H1 (cell line): ENCODE results near the gene CLEC10A. TPM values are rescaled to one million over a fixed set of nuclear protein-coding genes. Genes with fewer than 3 reads are reported as not detected.
"Not testable (repeated sequence)": the region's sequence is repeated elsewhere in the genome, so short reads cannot be mapped to it uniquely, and the experiment has no call there.

Experiments
- CTCF ChIA-PET: fragments of 300-600 bp; sonication (Branson Sonifier 250); formaldehyde crosslinking; loops from one replicate; lab custom pipeline; 2021; ENCODE audit not compliant: partially characterized antibody; lab: Charles Lee
- POLR2A ChIA-PET: fragments of 300-600 bp; sonication (Branson Sonifier 250); formaldehyde crosslinking; loops from one replicate; lab custom pipeline; 2021; ENCODE audit warnings: inconsistent platforms; ENCODE audit not compliant: partially characterized antibody; lab: Charles Lee
- DNase-seq, 2 experiments: peaks; one replicate each; pipeline versions ENCODE4 v3.0.0 to v3.0.0-alpha.2; 2010 to 2022; ENCODE audit warnings: low spot score in 2 of 2, low read depth in 1 of 2, mixed read lengths in 1 of 2
- FAIRE-seq: peaks from 2 replicates; lab custom pipeline; 2011; peaks lifted over from hg19 to GRCh38; lab: Jason Lieb, UNC
- H2AFZ ChIP-seq: 2 replicates; pipeline ENCODE4 v1.8.1; 2012; ENCODE audit warnings: low read length, inconsistent platforms
- H2AK5ac ChIP-seq: 2 replicates; pipeline ENCODE4 v1.6.1; 2013; ENCODE audit warnings: low read depth, low read length
- H2BK120ac ChIP-seq: replicated peaks from 2 replicates; pipeline ENCODE3; 2013; ENCODE audit warnings: low read depth, low read length, inconsistent platforms
- H2BK12ac ChIP-seq: 2 replicates; pipeline ENCODE4 v1.6.1; 2013; ENCODE audit warnings: low read depth, low read length
- H2BK15ac ChIP-seq: 2 replicates; pipeline ENCODE4 v1.6.1; 2013; ENCODE audit warnings: low read length
- H2BK20ac ChIP-seq: 2 replicates; pipeline ENCODE4 v1.6.1; 2013; ENCODE audit warnings: low read length
- H2BK5ac ChIP-seq: 2 replicates; pipeline ENCODE4 v1.6.1; 2013; ENCODE audit warnings: low read depth, low read length
- H3K14ac ChIP-seq: 2 replicates; pipeline ENCODE4 v1.6.1; 2013; ENCODE audit warnings: inconsistent platforms; ENCODE audit not compliant: insufficient read length
- H3K18ac ChIP-seq: 2 replicates; pipeline ENCODE4 v1.6.1; 2013; ENCODE audit warnings: low read length; ENCODE audit errors: extremely low read depth
- H3K23ac ChIP-seq: 2 replicates; pipeline ENCODE4 v1.6.1; 2013; ENCODE audit warnings: inconsistent platforms; ENCODE audit not compliant: insufficient read length
- H3K23me2 ChIP-seq: 2 replicates; pipeline ENCODE4 v1.6.1; 2013; ENCODE audit warnings: low read depth, low read length
- H3K27ac ChIP-seq: 2 replicates; pipeline ENCODE4 v1.6.1; 2011; ENCODE audit warnings: low read depth, low read length, inconsistent platforms
- H3K27me3 ChIP-seq, 4 experiments: replicated peaks in 1 of 4; 1 replicate in 1 of 4; 2 replicates in 3 of 4; pipeline versions ENCODE4 v1.6.1 to v1.8.1; 2011 to 2013; ENCODE audit warnings: low read length in 3 of 4, mild to moderate bottlenecking in 3 of 4, inconsistent platforms in 2 of 4, mixed read lengths in 2 of 4, moderate library complexity in 1 of 4; ENCODE audit not compliant: control insufficient read depth in 3 of 4, insufficient read depth in 3 of 4; ENCODE audit errors: extremely low read depth in 1 of 4
- H3K36me3 ChIP-seq, 4 experiments: 2 replicates each; pipeline versions ENCODE4 v1.6.1 to v1.8.1; 2011 to 2013; ENCODE audit warnings: mild to moderate bottlenecking in 4 of 4, low read length in 3 of 4, moderate library complexity in 2 of 4, control low read depth in 1 of 4, inconsistent platforms in 1 of 4; ENCODE audit not compliant: insufficient read depth in 4 of 4, control insufficient read depth in 2 of 4
- H3K4ac ChIP-seq: replicated peaks from 2 replicates; pipeline ENCODE3; 2013; ENCODE audit warnings: low read length, low read depth, mixed read lengths, inconsistent platforms; ENCODE audit not compliant: insufficient read length
- H3K4me1 ChIP-seq, 4 experiments: replicated peaks in 1 of 4; 1 replicate in 1 of 4; 2 replicates in 3 of 4; pipeline versions ENCODE4 v1.6.1 to v1.8.1; 2011 to 2013; ENCODE audit warnings: low read length in 3 of 4, inconsistent platforms in 2 of 4, mixed read lengths in 1 of 4; ENCODE audit not compliant: insufficient read depth in 4 of 4, control insufficient read depth in 3 of 4
- H3K4me2 ChIP-seq, 2 experiments: 2 replicates each; pipeline versions ENCODE4 v1.6.1 to v1.8.1; 2011 to 2013; ENCODE audit warnings: low read depth in 2 of 2, low read length in 2 of 2, control low read depth in 1 of 2, inconsistent platforms in 1 of 2, mild to moderate bottlenecking in 1 of 2; ENCODE audit not compliant: insufficient read depth in 1 of 2
- H3K4me3 ChIP-seq, 4 experiments: fragments of 200-600, 300-600 bp in 1 of 4; sonication (generic), shearing (Covaris generic), sonication (Bioruptor Twin) in 1 of 4; 2 replicates each; pipeline versions ENCODE4 v1.5.1 to v1.8.1; 2011 to 2016; ENCODE audit warnings: low read length in 4 of 4, low read depth in 3 of 4, control low read depth in 2 of 4, inconsistent platforms in 2 of 4, mild to moderate bottlenecking in 2 of 4, mixed read lengths in 1 of 4, moderate library complexity in 1 of 4; ENCODE audit not compliant: insufficient read depth in 2 of 4; ENCODE audit errors: extremely low read depth in 1 of 4
- H3K56ac ChIP-seq: replicated peaks from 2 replicates; pipeline ENCODE3; 2013; ENCODE audit warnings: low read depth, mild to moderate bottlenecking, mixed read lengths, low read length, inconsistent platforms; ENCODE audit not compliant: insufficient read length
- H3K79me1 ChIP-seq: 2 replicates; pipeline ENCODE4 v1.6.1; 2013; ENCODE audit warnings: low read depth, low read length, control low read depth
- H3K79me2 ChIP-seq, 2 experiments: 2 replicates each; pipeline versions ENCODE4 v1.6.1 to v1.8.1; 2012 to 2013; ENCODE audit warnings: low read length in 2 of 2, mild to moderate bottlenecking in 2 of 2, inconsistent platforms in 1 of 2; ENCODE audit not compliant: insufficient read depth in 2 of 2, control insufficient read depth in 1 of 2
- H3K9ac ChIP-seq, 4 experiments: replicated peaks in 1 of 4; 1 replicate in 1 of 4; 2 replicates in 3 of 4; pipeline versions ENCODE4 v1.6.1 to v1.8.1; 2011 to 2013; ENCODE audit warnings: low read depth in 3 of 4, low read length in 3 of 4, control low read depth in 2 of 4, mild to moderate bottlenecking in 2 of 4, moderate library complexity in 2 of 4, inconsistent platforms in 1 of 4; ENCODE audit errors: extremely low read depth in 1 of 4
- H3K9me3 ChIP-seq, 2 experiments: 2 replicates each; pipeline versions ENCODE4 v1.6.1 to v1.8.1; 2012 to 2013; ENCODE audit warnings: mild to moderate bottlenecking in 2 of 2, moderate library complexity in 2 of 2, control low read depth in 1 of 2, inconsistent platforms in 1 of 2, low read depth in 1 of 2, low read length in 1 of 2, mixed read lengths in 1 of 2; ENCODE audit not compliant: insufficient read depth in 2 of 2
- H4K20me1 ChIP-seq, 2 experiments: replicated peaks in 1 of 2; 2 replicates each; pipeline versions ENCODE3 to v1.8.1; 2011 to 2013; ENCODE audit warnings: inconsistent platforms in 2 of 2, low read length in 2 of 2, mild to moderate bottlenecking in 1 of 2; ENCODE audit not compliant: insufficient read depth in 2 of 2, control insufficient read depth in 1 of 2
- H4K5ac ChIP-seq: 2 replicates; pipeline ENCODE4 v1.6.1; 2013; ENCODE audit warnings: low read length, low read depth, mixed read lengths, inconsistent platforms; ENCODE audit not compliant: insufficient read length
- H4K8ac ChIP-seq: 2 replicates; pipeline ENCODE4 v1.8.0; 2013; ENCODE audit warnings: mild to moderate bottlenecking, moderate library complexity, low read length, inconsistent platforms; ENCODE audit not compliant: insufficient read depth; ENCODE audit errors: extremely low read depth
- H4K91ac ChIP-seq: replicated peaks from 2 replicates; pipeline ENCODE3; 2013; ENCODE audit warnings: low read length, mixed read lengths, inconsistent platforms; ENCODE audit not compliant: insufficient read length
- WGBS, 2 experiments: shearing (Covaris generic) in 1 of 2; methylation state at CpG; one replicate each; pipeline versions ENCODE4 v1.1.6 to v1.1.7; 2013 to 2015; ENCODE audit warnings: low lambda C conversion rate in 2 of 2, mixed read lengths in 2 of 2, inconsistent platforms in 1 of 2, low coverage in 1 of 2, missing lambda C conversion rate in 1 of 2; ENCODE audit not compliant: insufficient replicate concordance in 2 of 2, insufficient coverage in 1 of 2, insufficient read length in 1 of 2; ENCODE audit errors: extremely low coverage in 1 of 2, missing lambda C conversion rate in 1 of 2; 5-methylcytosine and 5-hydroxymethylcytosine counted together
- polyA plus RNA-seq, 7 experiments: library from polyadenylated mRNA; depleted of rRNA in 3 of 7; stranded (reverse) in 5 of 7; unstranded in 2 of 7; fragments of >200 nt in 5 of 7; fragments of 200-250 nt in 2 of 7; gene quantifications; 1 replicate in 5 of 7; 2 replicates in 1 of 7; 4 replicates in 1 of 7; pipeline versions ENCODE4 v1.2.1 to v1.2.3, GENCODE V29; 2011 to 2013; ENCODE audit warnings: missing spikeins in 2 of 7, mixed read lengths in 2 of 7
- total RNA-seq: library from RNA; stranded (reverse); fragmentation: NEBNext Ultra II Directional; extraction: Animal tissue kit (Norgen Biotek cat#: 25700); gene quantifications from 2 replicates; pipeline ENCODE4 v1.2.1, GENCODE V29; 2021

The CLEC10A gene
- total and polyA plus RNA-seq, 2 of the 8 experiments (the other 6 are each of a cell fraction or from before 2014, with no cell fraction given): not detected

GRCh38 chr17:7088442-7088841 is 8.4 kb upstream of the CLEC10A start:
- POLR2A ChIA-PET: interaction anchor here (1.2 kb wide), 1 partner anchor 77 kb away, joined by 3 read pairs; no protein-coding TSS in a partner anchor
- H3K4me1 ChIP-seq, H2BK5ac ChIP-seq, FAIRE-seq, H2BK120ac ChIP-seq, H4K8ac ChIP-seq, H3K9ac ChIP-seq, H2BK20ac ChIP-seq, H3K79me2 ChIP-seq, H3K27ac ChIP-seq, DNase-seq, H4K5ac ChIP-seq, H3K56ac ChIP-seq, H3K14ac ChIP-seq, H3K23ac ChIP-seq, H3K4ac ChIP-seq, H2AK5ac ChIP-seq, H3K23me2 ChIP-seq, CTCF ChIA-PET, H4K20me1 ChIP-seq, H3K18ac ChIP-seq, H2BK15ac ChIP-seq, H3K27me3 ChIP-seq, H2BK12ac ChIP-seq, H3K36me3 ChIP-seq, H3K4me3 ChIP-seq, H4K91ac ChIP-seq, H3K9me3 ChIP-seq, H3K4me2 ChIP-seq, H3K79me1 ChIP-seq: not testable (repeated sequence)
- H2AFZ ChIP-seq: peak overlapping the region; percentile 70; the same call in 1 of the 2 replicates
- 85% methylated on average over 4 of the region's 4 CpGs; no CpG with 5 or more reads in 1 of the 2 experiments for WGBS, 2 experiments
